Kasumi-1 (cell line): ENCODE measurements around the gene PNP.
"Not testable (repeated sequence)": the region's sequence is repeated elsewhere in the genome, so short reads cannot be mapped to it uniquely, and the experiment has no call there.

Experiments used
- DNase-seq, 2 experiments: peaks; one replicate each; lab custom pipeline; 2025; lab: John Stamatoyannopoulos, UW

The PNP gene

DNA sequence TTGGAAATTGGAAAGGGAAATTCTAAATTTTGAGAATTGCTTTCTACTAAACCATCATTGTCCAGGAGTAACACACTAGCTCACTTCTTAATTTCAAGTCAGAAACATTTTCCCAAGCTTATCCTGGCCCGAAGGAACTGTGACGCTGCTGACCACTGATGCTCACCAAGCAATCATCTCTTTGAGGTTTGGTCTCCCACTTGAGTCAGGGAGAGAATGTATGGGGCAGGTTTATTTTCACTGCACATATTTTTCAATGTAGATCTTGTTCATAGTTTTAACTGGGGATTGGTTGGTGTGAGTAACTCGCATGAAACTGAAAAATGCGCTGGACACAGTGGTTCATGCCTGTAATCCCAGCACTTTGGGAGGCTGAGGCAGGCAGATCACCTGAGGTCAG is 23.3 kb downstream of the PNP start:
- no peak for DNase-seq

DNA sequence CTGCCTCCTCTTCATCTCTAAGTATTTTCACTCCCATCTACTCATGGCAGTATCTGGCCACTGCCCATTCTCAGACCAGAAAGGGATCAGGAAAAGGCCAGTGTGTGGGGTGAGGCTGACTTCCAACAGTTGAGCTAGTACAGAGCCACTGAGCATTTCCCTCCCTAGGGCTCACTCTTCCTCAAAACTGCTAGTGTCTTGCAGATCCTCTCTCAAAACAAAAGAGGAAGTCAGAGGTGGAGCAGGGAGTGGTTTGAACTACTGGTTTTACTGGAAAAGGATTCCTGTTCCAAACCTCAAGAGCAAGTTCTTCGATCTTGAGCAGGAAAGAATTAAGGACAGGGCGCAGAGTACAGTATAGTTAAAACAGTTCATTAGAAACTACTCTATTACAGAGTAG is 24.4 kb downstream of the PNP start:
- peak; percentile 96 for DNase-seq

DNA sequence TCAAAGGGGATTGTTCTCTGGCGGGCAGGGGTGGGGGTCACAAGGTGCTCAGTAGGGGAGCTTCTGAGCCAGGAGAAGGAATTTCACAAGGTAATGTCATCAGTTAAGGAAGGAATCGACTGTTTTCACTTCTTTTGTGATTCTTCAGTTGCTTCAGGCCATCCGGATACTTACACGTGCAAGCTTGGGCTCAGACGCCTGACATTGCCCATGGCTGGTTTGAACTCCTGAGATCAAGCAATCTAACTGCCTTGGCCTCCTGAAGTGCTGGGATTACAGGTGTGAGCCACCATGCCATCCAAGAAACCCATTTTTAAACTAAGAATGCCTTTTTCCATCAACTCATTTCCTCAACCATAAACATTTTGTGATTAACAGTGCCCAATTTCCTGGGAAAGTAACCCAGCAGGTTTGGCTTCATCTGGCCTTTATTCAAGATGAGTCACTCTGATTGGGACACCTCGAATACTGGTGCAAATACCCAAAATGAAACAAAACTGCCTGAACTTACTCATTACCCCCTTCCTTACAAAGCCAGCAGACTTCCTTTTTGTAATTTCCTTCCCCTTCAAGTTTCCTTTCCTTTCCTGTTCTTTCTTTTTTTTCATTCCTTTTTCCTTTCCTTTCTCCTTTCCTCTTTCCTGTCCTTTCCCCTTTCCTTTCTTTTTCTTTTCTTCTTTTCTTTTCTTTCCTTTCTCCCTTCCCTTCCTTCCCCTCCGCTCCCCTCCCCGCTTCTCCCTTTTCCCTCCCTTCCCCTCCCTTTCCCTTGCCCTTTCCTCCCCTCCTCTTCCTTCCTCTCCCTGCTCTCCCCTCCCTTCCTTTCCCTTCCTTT is 25.9 kb downstream of the PNP start:
- peak; percentile 40 to 49 for DNase-seq

DNA sequence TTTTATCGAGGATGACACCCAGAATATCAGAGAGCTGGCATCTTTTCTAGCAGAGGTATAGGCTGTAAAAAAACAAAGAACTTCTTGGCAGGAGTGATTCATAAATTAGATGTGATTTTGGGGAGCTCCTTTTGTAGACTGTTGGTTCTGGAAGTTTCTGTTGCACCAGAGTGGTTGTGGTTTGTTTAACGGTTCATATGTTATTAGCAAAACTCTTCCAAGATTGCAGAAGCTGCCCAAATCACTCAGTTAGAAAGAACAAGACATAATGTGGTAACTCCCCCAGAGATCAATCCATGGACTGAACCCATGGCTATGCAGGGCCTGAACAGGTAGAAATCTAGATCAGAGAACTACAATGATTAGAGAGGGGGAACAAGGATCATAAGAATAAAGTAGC is 29.4 kb downstream of the PNP start:
- DNase-seq: peak; percentile 24 to 48

DNA sequence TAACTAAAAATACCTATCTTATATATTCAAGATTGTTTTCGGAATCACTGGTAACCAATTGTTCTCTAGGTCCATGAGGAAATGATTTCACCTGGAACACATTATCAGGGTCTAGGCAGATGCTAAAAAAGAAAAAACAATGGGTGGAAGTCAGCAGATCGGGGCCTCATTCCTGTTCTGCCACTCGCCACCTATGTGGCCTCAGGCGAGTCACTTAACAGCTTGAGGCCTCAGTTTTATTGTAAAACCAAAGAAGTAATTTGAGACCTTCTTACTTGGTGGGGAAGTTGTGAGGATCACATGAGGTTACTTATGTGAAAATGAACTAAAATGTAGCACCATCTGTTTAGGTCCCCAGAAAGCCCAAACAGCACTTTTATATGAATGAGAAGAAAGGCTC is 29.9 kb downstream of the PNP start:
- peak; percentile 70 to 72 for DNase-seq

DNA sequence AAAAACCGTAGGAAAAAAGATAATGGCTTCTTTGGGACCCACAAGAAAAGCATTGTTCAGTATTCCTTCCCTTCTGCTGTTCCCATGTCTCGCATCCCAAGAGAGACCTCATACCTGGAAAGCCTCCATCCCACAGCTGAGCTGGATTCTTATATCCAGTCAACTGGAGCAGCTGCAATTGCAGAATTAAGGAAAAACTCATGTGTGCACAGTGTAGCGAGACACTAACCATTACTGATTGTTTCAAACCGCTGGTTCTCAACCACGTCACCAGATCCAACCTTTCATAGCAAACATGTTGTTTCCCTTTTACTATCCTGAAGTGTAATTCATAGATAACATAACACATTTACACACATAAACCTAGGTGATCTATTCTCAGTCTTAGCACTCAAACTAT is 30.7 kb downstream of the PNP start:
- DNase-seq: no peak

DNA sequence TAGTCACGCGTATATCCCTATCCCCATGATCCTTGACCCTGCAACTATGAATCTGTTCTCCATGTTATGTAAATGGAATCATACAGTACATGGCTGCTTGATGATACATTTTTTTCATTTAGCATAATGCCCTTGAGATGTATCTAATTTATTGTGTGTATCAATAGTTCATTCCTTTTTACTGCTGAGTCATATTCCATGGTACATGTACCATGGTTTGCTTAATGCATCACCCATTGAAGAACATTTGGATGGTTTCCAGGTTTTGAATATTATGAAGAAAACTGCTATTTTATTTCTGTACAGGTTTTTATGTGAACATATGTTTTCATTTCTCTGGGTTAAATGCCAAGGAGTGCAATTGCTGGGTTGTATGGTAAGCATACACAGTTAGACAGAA is 32.1 kb downstream of the PNP start:
- DNase-seq: no peak

DNA sequence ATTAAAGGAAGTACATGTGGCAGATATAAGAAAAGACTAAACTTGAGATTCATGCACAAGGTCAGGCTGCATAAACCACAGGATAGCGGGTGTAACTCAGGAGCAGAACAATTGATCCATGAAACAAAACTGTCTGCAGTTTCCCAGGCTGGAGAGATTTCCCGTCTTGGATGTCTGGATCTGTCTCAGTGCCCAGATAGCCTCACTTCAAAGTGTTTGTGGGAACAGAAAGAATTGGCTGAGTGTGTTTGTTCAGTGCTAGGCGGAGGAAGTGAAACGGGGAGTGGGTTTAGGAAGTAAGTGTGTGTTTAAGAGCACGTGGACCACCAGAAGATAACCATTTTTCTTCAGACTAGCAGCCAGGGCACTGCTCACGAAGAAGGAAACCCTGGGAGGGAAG is 34.7 kb downstream of the PNP start:
- no peak for DNase-seq

DNA sequence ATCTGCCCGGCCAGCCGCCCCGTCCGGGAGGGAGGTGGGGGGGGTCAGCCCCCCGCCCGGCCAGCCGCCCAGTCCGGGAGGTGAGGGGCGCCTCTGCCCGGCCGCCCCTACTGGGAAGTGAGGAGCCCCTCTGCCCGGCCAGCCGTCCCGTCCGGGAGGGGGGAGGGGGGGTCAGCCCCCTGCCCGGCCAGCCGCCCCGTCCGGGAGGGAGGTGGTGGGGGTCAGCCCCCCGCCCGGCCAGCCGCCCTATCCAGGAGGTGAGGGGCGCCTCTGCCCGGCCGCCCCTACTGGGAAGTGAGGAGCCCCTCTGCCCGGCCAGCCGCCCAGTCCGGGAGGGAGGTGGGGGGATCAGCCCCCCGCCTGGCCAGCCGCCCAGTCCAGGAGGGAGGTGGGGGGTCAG is 37.1 kb downstream of the PNP start:
- DNase-seq: not testable (repeated sequence)

DNA sequence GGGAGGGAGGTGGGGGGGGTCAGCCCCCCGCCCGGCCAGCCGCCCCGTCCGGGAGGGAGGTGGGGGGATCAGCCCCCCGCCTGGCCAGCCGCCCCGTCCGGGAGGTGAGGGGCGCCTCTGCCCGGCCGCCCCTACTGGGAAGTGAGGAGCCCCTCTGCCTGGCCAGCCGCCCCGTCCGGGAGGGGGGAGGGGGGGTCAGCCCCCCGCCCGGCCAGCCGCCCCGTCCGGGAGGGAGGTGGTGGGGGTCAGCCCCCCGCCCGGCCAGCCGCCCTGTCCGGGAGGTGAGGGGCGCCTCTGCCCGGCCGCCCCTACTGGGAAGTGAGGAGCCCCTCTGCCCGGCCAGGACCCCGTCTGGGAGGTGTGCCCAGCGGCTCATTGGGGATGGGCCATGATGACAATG is 37.5 kb downstream of the PNP start:
- not testable (repeated sequence) for DNase-seq

DNA sequence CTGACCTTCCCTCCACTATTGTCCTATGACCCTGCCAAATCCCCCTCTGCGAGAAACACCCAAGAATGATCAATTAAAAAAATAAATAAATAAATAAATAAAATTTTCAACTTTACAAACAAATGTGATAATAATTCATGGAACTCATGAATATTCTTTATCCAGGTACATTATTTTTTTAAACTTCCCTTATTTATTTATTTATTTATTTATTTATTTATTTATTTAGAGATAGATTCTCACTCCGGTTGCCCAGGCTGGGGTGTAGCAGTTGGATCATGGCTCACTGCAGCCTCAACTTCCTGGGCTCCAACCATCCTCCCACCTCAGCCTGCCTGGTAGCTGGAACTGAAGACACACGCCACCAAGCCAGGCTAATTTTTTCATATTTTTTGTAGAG is 38.3 kb downstream of the PNP start:
- DNase-seq: not testable (repeated sequence)

DNA sequence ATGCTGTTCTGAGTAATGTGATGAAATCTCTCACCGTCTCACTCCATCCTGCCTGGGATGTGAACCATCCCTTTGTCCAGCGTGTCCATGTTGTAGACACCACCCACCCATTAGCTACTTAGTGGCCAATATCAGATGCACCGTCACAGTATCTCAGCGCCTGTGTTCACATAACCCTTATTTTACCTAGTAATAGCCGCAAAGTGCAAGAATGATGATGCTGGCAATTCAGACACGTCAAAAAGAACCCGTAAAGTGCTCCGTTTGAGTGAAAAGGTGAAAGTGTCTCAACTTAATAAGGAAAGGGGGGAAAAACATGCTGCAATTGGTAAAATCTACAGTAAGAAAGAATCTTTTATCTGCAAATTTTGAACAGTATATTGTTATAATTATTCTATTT is 39.2 kb downstream of the PNP start:
- no peak for DNase-seq

DNA sequence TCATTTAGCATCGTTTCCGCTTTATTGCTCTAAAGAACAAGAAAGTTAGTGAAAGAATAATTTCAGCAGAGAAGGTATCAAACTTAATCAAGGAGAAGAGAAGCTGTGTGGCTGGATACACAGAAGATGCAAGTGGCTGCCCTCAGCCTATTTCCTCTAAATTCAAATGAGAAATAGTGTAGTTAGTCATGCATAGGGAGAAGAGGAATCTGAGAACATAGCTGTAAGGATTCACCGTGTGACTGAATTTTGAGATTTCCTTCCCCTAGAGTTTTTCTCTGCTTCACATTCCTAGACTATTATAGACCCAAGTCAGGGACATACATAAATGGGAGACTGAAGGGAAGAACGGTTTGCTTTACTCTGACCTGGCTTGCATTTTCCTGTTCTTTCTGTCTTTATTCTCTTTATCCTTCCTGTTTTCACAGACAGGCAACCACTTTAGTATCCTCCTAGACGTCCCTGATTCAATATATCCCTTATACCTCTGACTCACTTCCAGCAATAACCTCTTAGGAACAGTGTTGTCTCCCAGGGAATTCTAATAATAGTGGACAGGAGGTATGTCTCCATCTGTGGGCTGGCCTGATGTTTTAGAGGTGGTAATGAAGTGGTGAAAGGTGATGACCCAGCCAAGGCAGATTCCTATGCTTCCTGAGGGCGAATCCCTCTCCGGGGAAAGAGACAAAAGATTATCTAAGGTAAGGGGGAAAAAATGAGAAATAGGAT is 43.1 kb downstream of the PNP start:
- no peak for DNase-seq

DNA sequence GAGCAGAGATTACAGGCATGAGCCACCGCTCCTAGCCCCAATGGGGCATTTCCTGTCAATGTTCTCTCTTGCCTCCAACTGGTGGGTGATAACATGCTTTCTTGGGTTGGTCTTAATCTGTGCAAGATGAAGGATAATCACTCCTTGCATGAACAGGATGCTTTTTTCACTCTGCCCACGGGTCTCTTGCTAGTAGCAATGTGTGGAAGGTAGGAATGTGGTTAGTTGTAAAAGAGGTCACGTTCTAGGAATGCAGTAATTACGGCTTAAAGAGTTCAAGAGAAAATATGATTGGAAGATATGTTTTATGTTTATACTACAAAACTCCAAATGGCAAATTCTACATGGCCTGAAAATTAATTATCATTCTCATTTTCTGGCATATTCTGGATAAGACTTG is 46.6 kb downstream of the PNP start:
- no peak for DNase-seq

DNA sequence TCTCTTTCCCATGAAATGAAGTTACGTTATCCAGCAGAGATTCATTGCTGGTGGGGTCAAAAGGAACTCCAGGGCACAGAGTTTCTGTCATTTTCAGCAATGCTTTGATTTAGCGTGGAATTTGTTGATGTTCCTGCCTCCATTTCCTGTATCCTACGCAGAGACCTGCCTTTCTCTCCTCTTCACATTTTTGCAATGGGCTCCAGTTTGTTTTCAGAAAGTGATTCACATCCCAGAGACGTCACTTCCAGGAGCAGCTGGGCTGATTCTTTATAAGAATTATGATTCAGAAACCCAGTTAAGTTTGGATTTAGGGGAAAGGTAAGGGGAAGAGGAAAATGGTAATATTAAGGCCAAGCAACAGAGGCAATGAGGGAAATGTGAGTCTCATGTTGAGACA is 47.7 kb downstream of the PNP start:
- DNase-seq: no peak

DNA sequence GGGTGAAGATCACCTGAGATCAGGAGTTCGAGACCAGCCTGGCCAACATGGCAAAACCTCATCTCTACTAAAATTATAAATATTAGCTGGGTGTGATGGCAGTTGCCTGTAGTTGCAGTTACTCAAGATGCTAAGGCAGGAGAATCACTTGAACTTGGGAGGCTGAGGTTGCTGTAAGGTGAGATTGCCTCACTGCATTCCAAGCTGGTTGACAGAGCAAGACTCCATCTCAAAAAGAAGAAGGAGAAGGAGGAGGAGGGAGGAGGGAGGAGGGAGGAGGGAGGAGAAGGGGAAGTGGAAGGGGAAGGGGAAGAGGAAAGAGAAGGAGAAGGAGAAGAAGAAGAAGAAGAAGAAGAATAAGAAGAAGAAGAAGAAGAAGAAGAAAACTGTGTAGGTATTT is 53.1 kb downstream of the PNP start:
- DNase-seq: no peak

DNA sequence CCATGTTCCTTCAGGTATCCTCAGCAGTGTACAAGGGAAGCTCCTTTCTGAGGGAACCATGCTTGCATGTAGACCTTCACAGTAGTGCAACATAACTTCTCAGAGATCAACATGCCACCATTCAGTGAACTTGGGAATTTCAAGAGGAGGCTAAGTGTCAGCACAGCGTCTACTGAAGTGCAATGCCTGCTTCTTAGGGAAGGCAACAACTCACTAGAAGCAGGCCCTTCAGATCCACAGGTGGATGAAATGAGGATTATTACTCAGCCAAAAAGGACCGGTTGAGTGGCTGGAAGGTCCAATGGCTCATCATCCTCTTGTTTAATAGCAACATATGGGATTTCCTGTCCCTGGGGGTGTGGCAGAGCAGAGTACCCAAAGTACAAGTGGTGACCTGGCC is 54.8 kb downstream of the PNP start:
- no peak for DNase-seq
